Measurements from ENCODE around the gene C20orf141.

The C20orf141 gene

GRCh38 chr20:2851086-2851485, 36.3 kb downstream of the C20orf141 start:
- no peak for DNase-seq

- no peak for DNase-seq
Measured at GRCh38 chr20:2858591-2858990, 43.8 kb downstream of the C20orf141 start.

DNA sequence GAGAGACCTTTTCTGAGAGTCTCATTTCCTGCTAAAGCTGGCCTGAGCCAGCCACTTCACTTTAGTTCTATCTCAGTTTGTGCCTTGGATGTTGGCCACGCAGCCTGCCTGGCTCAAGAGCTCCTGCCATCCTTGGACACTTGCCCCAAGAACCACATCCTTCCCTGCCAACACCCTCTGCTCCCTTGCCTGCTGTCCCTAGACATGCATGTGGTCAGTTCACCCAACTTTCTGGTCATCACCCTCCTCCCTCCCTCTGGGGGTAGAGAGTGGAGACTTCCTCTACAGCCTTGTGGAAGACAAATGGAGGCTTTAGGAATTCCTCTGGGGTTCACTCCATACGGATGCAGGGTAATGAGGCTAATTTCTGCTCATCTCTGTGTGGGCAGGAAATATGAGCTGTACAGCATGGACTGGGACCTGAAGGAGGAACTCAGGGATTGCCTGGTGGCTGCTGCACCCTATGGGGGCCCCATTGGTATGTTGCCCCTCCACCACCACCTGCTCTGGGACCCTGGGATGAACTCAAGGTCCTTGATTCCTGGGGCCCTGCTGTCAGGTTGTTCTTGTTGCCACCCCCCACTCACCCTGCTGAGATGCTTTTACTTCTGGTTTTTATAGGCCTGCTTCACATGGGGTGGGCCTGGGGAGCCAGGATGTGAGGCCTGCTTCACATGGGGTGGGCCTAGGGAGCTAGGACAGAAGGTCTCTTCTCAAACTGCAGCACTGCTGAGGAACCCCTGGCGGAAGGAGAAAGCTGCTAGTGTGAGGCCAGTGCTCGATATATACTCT, 44.7 kb downstream of the C20orf141 start:
- DNase-seq, result no peak

- no peak for DNase-seq
Measured at GRCh38 chr20:2864626-2865025, 49.8 kb downstream of the C20orf141 start.

DNA sequence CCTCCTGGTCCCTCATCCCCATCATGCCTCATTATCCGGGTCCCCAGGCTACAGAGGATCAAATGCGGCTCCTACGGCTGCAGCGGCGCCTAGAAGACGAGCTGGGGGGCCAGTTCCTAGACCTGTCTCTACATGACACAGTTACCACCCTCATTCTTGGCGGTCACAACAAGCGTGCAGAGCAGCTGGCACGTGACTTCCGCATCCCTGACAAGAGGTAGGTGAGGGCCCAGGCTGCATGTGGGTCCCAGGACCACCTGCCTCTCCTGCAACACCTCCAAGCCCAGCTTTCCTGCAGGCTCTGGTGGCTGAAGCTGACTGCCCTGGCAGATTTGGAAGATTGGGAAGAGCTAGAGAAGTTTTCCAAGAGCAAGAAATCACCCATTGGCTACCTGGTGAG, 50.3 kb downstream of the C20orf141 start:
- no peak for DNase-seq
